Measurements from ENCODE around the gene RAB6B. TPM values are rescaled to one million over a fixed set of nuclear protein-coding genes. Genes with fewer than 3 reads are reported as not detected.

The RAB6B gene
- total RNA-seq, 1 experiment from 2014 or later = 18.0 TPM

- H3K4me3 Mint-ChIP-seq = no peak overlapping the region
- no peak overlapping the region for H3K27ac Mint-ChIP-seq
- H3K9me3 Mint-ChIP-seq = peaks cover 17% of the 10 kb centered on the region
- H3K36me3 Mint-ChIP-seq = no peaks in the 10 kb centered on the region
- no peaks in the 10 kb centered on the region; the same call in 1 of the 2 replicates for H3K27me3 Mint-ChIP-seq (ENCODE audit: low read depth)
- ChIA-PET CTCF (no interaction called here), POLR2A (no interaction called here)
- no peak for DNase-seq (ENCODE audit: low spot score)
- peaks cover 4% of the 10 kb centered on the region; the same call in 1 of the 2 replicates for H3K4me1 Mint-ChIP-seq
- no peak for ATAC-seq
- no peak for TF ChIP-seq ATF2 (CRISPR knock-in tag; IDR thresholded peaks at IDR 0.05; ENCODE audit: borderline replicate concordance, low read depth)
- no peak for TF ChIP-seq E2F1 (CRISPR knock-in tag; IDR thresholded peaks at IDR 0.05)
- no peak for TF ChIP-seq USF1 (CRISPR knock-in tag; IDR thresholded peaks at IDR 0.05)
- TF ChIP-seq ZNF232 (CRISPR knock-in tag; IDR thresholded peaks at IDR 0.05) = no peak
- no peak for TF ChIP-seq HMGA2 (CRISPR knock-in tag; IDR thresholded peaks at IDR 0.05)
- TF ChIP-seq RORB (CRISPR knock-in tag; IDR thresholded peaks at IDR 0.05) = no peak
- TF ChIP-seq E2F4 (CRISPR knock-in tag; IDR thresholded peaks at IDR 0.05; ENCODE audit: borderline replicate concordance, low read depth) = no peak
- TF ChIP-seq ZNF512 (CRISPR knock-in tag; IDR thresholded peaks at IDR 0.05; ENCODE audit: borderline replicate concordance) = no peak
- TF ChIP-seq NR2C2 (CRISPR knock-in tag; IDR thresholded peaks at IDR 0.05) = no peak
- no peak for TF ChIP-seq ZNF317 (CRISPR knock-in tag; IDR thresholded peaks at IDR 0.05; ENCODE audit: borderline replicate concordance, low read depth)
- TF ChIP-seq, protein P1, sequence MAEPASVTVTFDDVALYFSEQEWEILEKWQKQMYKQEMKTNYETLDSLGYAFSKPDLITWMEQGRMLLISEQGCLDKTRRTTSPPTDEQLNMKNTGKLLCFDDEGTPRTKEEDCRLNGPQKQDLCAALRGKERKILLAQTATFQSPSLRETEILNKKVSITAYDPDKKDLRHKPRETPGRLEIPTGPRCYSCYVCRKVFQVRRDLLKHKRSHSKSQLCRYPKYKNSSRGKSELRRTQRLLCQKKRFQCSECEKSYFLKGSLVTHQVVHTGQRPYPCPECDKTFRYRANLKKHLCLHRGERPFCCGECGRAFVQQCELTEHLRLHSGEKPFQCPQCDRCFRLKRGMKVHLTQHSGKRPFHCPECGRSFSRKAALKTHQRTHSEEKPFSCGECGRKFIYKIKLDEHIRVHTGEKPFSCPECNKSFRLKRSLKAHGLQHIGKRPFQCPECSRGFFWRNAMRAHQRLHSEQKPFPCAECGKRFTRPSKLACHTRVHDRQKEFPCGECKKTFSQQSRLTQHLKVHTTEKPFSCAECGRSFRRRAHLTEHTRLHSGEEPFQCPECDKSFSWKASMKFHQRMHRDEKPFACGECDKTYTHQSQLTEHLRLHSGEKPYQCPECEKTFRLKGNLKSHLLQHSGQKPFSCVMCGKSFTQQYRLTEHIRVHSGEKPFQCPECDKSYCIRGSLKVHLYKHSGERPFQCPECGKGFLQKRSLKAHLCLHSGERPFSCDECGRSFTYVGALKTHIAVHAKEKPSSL (CRISPR knock-in tag; conservative IDR thresholded peaks at IDR 0.05) = no peak
- TF ChIP-seq ZNF396 (CRISPR knock-in tag; IDR thresholded peaks at IDR 0.05; ENCODE audit: borderline replicate concordance) = no peak
- TF ChIP-seq ZNF138 (CRISPR knock-in tag; conservative IDR thresholded peaks at IDR 0.05) = no peak
- no peak for TF ChIP-seq CREM (CRISPR knock-in tag; IDR thresholded peaks at IDR 0.05)
- no peak for TF ChIP-seq ETV6 (CRISPR knock-in tag; IDR thresholded peaks at IDR 0.05)
- TF ChIP-seq ELF4 (CRISPR knock-in tag; IDR thresholded peaks at IDR 0.05; ENCODE audit: low read depth) = no peak
- no peak for TF ChIP-seq ARID4B (CRISPR knock-in tag; IDR thresholded peaks at IDR 0.05; ENCODE audit: borderline replicate concordance)
- no peak for TF ChIP-seq KAT7 (CRISPR knock-in tag; IDR thresholded peaks at IDR 0.05; ENCODE audit: borderline replicate concordance)
- TF ChIP-seq SMAD3 (CRISPR knock-in tag; IDR thresholded peaks at IDR 0.05; ENCODE audit: borderline replicate concordance) = no peak
Measured at GRCh38 chr3:133921592-133921991, 25.9 kb upstream of the RAB6B start.
